HG02798 (cell line): ENCODE measurements around the gene DTD1.

Source experiments
- ATAC-seq: cut with Tn5 transposase; IDR thresholded peaks from one replicate; pipeline ENCODE4 v1.9.1; 2021; ENCODE audit warnings: mild to moderate bottlenecking; ENCODE audit not compliant: unreplicated experiment, poor library complexity

DTD1 gene

DNA sequence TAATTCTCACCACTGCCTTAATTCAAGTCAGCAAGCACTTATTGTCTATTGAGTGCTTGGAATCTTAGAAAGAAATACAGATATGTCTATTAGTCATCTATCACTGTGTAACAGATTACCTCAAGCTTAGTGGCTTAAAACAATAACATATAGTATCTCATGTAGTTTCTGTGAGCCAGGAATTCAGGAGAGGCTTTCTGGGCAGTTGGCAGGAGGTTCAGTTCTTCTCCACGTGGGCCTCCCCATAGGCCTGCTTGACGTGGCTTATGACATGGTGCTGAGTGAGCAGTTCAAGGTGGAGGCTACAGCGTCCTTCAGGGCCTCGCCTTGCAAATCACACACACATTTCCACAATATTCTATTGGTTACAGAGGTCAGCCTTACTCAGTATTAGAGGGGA lies 69.7 kb downstream of the DTD1 start:
- ATAC-seq: no peak

DNA sequence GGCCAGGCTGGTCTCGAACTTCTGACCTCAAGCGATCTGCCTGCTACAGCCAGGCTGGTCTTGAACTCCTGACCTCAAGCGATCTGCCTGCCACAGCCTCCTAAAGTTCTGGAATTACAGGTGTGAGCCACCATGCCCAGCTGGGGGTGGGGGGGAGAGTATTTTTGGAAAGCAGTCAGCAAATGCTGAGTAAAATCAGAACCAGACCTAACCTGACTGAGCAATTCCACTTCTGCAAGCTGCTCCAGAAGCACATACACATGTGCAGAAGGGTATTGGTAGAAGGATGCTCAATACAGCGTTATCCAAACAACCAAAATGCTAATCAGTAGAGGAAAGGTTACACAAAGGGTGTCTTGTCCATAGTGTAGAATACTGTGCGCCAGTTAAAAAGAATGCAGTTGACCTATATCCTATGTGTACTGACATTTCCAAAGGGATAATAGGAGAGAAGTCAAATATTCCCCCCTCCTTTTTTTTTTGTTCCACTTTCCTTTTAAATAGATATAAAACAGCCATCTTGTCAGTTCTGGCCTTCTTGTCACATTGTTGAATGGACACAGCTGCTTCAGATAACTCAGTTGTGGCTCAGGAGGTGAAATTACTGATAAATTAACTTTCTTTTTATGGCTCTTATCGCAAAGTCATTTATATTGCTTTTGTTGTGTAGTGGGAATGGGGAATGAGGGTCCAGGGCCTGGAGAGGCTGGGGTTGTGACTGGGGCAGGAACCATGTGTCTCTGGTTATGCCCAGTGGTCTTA lies 74.6 kb downstream of the DTD1 start:
- ATAC-seq: peak; percentile 55

DNA sequence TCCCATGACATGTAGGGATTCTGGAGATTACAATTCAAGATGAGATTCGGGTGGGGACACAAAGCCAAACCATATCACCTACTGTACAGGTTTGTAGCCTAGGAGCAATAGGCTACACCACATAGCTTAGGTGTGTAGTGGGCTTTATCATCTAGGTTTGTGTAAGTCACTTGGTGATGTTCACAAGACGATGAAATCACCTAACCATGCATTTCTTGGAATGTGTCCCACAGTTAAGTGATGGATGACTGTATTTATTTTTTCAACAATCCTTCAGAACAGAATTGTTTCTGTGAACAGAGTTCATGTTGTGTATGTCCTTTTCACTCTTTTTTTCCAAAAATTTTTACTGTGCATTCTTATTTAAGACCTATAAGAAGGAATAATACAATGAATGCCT lies 76.1 kb downstream of the DTD1 start:
- no peak for ATAC-seq

DNA sequence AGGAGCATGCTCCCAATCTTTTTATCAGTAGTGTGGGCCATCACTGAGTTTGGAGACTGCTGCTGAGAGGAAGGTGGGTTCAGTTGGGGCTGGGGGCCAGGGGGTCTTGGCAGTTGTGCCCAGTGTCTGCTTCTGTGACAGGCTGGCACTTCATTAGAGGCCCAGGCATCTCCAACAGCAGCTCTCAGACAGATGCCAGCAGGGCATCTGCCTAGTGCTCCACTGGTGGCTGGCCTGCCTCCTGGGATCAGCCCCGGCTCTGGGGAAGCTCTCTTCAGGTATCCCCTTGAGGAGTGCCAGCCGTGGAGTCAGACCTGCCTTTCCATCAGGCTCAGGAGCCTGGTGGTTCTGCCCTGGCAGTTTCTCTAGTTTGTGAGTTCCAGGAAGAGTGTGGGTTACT lies 77.3 kb downstream of the DTD1 start:
- ATAC-seq: no peak

DNA sequence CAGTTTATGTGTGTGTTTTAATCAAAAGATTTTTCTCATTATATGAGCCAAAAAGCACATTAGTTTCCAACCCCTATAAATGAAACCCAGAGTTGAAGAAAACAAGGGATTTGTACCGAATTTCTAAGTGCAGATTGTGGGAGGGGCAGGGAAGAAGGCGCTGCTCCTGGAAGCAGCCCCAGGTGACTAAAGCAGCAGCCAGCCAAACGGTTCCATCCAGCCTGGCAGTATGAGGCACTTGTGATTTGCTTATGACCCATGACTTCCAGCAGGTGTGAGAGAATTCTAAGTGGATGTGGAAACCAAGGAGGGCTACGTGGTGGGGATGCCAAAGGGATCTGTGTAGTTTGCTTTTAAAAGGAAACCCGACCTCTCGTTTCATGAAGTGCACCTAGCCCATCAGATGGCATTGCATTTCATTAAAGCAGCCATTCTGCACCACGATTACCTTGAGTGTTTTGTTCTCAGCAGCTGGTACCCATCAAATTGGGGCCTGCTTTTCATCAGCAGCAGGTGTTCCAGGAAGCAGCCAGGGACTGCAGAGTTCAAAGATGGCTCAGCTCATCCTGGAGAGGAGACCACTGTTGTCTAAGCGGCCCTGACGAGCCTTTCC lies 79.1 kb downstream of the DTD1 start:
- ATAC-seq: no peak

DNA sequence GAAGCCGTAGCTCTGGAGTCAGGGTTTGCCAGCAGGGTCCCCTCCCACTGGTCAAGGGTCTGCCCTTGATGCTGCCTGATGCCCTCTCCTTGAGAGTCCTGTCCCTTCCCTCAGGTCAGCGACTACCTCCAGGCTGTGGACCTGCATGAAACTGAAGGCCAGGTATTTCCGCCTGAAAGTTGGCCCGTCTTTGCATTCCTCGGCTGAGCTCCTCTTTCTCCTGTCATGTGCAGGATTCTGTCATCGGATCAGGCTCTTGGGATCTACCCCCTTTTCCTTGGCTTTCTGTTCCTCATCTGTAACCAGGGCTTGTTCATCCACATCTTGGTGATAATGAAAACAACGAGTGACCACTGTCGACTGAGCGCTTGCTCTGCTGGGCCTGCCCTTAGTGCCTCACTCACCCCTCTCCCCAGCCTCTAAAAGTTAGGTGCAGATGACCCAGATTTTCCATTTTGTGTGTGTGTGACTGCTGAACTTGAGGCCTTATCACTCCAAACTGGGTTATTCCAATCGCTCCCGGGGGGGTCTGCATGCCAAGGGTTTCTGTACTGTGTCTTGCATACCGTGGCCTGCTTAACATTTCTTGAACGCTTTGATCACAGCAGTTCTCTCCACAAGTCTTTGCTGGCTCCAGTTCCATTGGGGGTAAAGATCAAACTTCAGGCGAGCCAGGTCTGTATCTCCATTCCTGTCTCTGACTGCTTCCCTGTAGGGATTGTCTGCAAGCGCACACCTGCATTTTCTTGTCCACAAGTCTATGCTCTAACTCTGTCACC lies 81.6 kb downstream of the DTD1 start:
- no peak for ATAC-seq

DNA sequence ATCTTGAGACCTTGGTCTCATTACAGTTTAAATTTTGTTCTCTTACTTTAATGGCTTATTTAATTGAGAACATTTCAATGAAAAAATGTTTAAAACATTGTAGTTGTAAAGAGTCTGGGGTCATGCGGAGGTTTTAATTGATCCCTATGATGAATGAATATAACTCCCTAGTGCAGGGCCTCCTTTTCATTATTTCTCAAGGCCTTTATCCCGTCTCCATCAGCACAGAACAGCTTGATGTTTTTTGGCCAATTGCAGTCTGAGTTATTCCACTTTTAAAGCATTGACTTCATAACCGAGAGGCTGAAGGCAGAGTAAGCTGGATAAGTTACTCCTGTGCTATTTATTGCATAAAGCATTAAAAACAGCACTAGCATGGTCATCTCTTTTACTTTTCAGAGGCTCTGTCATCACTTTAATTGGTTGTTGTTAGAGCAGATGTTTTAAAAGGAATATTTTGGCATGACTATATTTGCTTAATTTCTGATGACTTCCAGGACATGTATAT lies 83.4 kb downstream of the DTD1 start:
- no peak for ATAC-seq

DNA sequence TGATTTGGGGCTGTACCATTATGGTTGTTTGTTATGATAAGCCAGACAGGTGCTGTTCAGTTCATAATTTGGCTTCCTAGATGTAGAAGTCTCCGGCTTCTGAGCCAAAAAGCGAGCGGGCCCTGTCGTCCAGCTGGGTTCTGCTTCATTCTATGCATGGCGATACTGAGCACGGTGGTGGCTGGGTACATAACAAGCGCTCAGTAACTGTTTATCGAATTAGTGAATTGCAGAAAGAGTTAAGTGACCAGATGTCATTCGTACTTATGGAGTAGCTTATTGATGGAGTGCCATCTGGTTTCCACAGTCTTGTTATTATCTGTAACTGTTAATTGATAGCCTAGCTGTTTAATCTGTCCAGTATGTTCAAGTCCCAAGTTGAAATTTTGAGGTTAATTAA lies 85.0 kb downstream of the DTD1 start:
- ATAC-seq: no peak

DNA sequence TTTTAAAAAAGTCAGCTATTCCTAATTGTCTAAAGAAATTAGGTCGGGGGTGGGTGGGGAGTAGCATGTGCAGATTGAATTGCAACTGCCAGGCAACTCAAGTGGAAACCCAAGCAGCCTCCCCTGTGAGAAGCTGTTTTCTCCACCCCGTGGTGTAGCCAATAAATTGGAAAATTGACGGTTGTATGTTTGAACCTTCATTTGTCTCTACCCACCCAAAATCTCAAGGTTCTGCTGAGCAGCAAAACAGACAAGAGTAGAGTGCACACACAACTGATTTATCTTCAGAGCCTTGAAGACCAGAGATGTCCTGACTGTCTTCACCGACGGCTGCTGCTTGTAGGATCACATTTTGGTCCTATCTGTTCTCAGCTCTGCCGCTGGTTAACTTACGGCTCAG lies 88.5 kb downstream of the DTD1 start:
- ATAC-seq: no peak

DNA sequence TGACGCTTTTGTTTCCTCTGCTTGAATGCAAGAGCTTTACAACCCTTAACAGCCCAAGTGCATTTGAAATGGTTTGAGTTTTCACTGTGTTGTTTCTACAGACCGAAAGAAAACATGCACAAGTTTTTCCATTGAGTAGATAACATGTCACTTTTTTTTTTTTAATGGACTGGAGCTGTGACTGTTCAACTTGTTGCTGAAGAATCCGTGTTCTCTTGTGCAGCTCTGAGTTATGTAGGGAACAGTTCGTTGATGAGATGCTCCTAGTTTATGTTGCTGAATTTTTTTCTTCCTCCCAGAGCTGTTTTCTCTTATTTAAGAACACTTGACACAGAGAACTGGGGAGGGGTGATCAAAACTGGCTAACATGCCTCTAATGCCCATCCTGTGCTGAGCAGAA lies 89.3 kb downstream of the DTD1 start:
- ATAC-seq: no peak

DNA sequence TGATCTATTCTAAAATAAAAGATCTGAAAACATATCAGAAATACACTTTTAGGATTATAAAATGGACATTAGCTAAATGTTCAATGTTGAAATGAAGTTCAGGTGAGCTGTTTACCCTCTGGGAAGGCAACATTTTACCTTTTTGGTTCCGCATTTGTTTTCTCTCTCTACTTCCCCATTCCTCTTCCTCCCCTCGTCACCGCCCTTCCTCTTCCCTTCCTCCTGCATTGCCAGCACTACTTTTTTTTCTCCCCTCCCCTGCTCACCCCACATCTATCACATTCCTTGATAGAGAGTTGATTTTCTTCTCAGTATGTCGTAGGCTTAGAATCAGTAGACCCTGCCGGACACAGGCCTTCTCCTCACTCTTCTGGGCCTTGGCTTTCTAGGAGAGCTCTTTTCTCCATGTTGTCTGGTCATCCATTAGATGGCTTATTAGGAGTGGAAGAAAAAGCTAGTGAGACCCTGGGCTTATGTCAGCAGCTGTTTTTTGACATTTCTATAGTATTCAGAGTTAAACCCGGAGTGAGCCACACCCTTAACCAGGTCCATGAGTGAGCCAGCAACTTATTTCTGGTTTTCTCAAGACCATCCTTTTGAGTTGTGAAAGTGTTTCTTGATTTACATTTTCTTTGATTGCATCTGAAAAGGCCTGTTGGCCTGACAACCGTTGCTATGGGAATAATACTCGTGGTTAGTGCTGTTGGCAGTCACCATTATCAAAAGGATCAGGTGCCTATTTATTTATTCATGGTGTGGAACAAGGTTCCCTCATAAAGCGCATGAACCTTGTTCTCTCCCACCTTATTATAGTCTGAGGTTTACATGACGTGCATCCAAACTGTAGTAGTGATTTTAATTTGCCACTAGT lies 90.9 kb downstream of the DTD1 start:
- peak; percentile 43 for ATAC-seq

DNA sequence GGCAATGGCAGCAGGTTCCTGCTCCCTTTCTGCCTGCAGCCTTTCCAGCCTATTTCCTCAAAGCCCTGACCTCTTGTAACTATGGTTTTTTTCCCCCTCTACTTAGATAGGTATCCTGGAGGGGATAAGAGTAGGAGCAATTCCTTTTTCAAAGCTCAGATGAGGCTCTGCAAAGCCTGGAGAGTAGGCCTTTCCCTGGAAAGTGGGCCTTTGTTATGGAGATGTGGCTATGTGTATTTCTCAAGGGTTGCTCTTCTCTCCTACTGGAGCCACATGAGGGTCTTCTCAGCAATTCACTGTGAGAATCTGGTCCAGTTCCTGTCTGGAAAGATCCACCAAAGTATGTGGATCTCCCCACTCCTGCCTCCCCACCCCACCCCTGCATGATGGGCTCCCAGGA lies 96.0 kb downstream of the DTD1 start:
- no peak for ATAC-seq

DNA sequence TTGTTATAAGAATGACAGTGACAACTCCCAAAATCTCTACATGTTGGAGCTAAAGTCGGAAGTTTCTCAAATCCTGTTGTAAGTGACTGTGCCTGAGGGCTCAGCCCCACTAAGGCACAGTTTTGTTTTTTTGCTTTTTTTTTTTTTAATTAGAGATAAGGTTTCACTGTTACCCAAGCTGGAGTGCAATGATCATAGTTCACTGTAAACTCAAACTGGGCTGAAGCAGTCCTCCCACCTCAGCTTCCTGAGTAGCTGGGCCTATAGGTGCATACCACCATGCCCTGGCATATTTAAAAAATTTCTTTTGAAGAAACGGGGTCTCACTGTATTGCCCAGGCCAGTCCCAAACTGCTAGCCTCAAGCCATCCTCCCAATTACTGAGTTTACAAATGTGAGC lies 96.9 kb downstream of the DTD1 start:
- ATAC-seq: no peak

DNA sequence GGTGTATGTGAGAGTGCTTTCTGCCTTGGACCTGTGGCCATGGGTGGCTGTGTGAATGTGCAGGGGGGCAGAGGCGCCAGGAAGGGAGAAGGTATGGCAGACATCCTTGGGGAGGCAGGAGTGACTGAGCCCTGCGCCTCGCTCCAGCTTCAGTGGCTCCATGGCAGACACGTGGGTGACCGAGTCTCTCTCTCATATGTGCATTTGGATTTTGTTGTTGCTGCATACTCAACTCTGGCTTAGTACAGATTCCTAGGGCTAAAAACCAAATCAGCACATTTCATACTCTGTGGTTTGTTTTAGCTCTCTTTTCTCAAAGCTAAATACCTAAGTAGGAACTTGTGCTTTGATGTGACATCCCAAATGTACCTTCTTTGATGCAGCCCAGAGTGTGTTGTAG lies 97.6 kb downstream of the DTD1 start:
- ATAC-seq: no peak

DNA sequence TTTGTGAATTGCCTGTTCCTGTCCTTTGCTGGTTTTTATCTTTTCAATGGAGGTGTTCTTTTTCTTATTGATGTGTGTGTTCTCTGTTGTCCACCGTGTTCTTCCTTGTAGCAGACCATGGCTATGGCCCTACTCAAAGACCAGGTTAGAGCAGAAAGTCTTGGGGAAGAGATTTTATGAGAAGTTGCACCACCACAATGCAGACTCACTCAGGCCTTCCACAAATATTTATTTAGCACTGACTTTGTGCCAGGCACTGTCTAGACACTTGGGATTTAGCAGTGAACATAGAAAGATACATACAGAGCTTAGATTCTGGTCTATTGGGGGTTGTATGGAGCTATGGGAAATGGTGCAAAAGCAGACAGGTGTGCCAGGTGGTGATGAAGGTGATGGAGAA lies 98.8 kb downstream of the DTD1 start:
- ATAC-seq: no peak

DNA sequence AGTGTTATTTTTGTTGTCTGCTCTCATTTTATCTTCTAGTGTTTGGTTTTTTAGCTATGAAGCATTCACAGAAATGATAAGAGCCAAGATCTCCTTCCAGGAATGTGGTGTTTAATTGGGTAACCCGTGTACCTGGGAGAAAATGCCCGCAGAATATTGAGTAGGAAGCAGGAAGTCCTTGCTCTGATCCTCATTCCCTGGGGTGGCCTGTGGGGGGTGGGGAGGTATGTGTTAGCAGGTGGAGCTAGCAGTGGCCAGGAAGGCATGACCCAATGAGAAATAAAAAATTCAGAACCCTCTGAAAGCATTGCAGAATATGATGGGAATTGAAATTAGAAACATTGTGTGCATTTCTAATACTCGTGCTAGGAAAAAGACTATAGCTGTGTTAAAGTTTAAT lies 100.8 kb downstream of the DTD1 start:
- ATAC-seq: no peak

DNA sequence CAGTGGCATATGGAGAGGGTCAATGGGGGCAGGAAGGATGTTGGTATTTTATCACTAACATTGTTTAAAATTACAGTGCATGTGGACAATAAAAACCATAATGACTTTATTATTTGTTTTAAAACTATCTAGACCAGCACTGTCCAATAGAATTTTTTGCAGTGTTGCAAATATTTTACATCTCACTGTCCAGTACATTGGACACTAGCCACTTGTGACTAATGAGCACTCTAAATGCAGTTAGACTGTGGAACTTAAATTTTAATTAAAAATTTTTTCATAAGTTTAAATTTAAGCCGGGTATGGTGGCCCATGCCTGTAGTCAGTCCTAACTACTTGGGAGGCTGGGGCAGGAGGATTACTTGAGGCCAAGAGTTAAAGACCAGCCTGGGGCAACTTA lies 101.7 kb downstream of the DTD1 start:
- no peak for ATAC-seq

DNA sequence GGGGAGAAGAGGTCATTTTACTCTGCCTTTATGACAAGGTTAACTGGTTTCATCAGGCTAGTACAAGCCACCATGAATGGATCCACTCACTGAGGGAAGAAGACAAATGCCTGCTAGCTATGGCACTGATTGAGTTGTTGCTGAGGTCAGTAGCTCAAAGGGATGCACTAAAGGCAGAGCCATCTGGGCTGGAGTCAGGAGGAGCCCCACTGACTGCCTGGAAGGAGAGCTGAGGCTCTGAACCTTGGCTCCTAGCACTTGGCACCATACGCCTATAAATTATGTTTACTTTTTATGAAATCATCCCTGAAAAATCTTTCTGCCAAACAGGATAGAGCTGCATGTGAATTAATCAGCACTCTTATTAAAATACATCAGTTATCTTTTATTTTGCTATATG lies 104.6 kb downstream of the DTD1 start:
- no peak for ATAC-seq

DNA sequence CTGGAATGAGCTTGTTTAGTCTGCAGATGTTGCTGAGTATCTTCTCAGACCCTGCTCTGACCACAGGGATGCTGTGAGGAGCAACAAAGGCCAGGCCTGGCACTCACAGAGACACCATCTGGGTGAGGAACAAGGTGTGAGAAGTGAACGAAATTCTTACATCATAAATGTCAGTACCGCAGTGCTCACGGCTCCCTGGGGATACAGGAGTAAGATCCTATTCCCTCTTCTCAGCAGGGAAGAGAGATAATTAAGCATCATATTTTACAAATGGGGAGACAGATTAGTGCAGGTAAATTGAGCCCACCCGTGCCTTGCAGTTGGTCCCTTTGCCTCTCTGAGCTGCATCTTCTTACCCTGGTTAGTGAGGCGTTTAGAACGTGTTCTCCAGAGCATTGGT lies 106.2 kb downstream of the DTD1 start:
- ATAC-seq: no peak

DNA sequence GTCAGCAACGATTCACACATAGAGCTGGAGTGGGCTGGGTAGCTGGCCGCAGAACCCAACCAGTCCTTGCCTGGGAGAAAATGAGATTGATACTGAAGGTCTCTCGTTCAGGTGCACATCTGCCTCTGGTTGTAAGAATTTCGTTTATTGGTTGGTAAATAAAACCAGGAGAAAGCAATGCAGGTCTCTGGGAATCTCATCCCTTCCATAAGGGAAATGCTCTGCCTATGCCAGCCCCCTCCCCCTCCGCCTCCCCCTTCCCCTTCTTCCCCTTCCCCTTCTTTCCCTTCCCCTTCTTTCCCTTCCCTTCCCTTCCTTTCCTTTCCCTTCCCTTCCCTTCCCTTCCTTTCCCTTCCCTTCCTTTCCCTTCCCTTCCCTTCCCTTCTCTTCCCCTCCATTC lies 107.3 kb downstream of the DTD1 start:
- no peak for ATAC-seq
